Neuronal stem cell (in vitro differentiated cells): ENCODE data around the gene BPIFB6.

Source experiments
- DNase-seq: peaks from one replicate; pipeline ENCODE4 v3.0.0-alpha.2; 2013; ENCODE audit warnings: low spot score
- H2AFZ ChIP-seq: one replicate; pipeline ENCODE4 v1.6.1; 2013; ENCODE audit warnings: mild to moderate bottlenecking, low read length, inconsistent platforms
- H2AK5ac ChIP-seq: 2 replicates; pipeline ENCODE4 v1.6.1; 2013; ENCODE audit warnings: low read depth, mild to moderate bottlenecking, inconsistent platforms, low read length, moderate library complexity, mixed read lengths
- H2BK120ac ChIP-seq: 2 replicates; pipeline ENCODE4 v1.6.1; 2013; ENCODE audit warnings: low read depth, mild to moderate bottlenecking, inconsistent platforms, low read length, moderate library complexity, mixed read lengths
- H2BK12ac ChIP-seq: one replicate; pipeline ENCODE4 v1.6.1; 2013; ENCODE audit warnings: low read length, inconsistent platforms
- H2BK15ac ChIP-seq: 2 replicates; pipeline ENCODE4 v1.6.1; 2013; ENCODE audit warnings: mild to moderate bottlenecking, low read length, inconsistent platforms, mixed read lengths
- H2BK5ac ChIP-seq: one replicate; pipeline ENCODE4 v1.6.1; 2013; ENCODE audit warnings: inconsistent platforms, mild to moderate bottlenecking, low read length, moderate library complexity
- H3K14ac ChIP-seq: one replicate; pipeline ENCODE4 v1.6.1; 2013; ENCODE audit warnings: low read length, inconsistent platforms
- H3K18ac ChIP-seq: 2 replicates; pipeline ENCODE4 v1.6.1; 2013; ENCODE audit warnings: low read length, inconsistent platforms
- H3K23ac ChIP-seq: 2 replicates; pipeline ENCODE4 v1.6.1; 2013; ENCODE audit warnings: low read depth, mild to moderate bottlenecking, mixed read lengths, low read length, inconsistent platforms; ENCODE audit not compliant: poor library complexity
- H3K27ac ChIP-seq: replicated peaks from 3 replicates; pipeline ENCODE4 v1.5.1; 2013; ENCODE audit warnings: low read length, inconsistent platforms
- H3K27me3 ChIP-seq, 3 experiments: 2 replicates each; pipeline ENCODE4 v1.6.1; 2013; ENCODE audit warnings: low read length in 3 of 3, mild to moderate bottlenecking in 2 of 3, inconsistent platforms in 1 of 3, low read depth in 1 of 3, mixed read lengths in 1 of 3, moderate library complexity in 1 of 3; ENCODE audit not compliant: control insufficient read depth in 3 of 3, insufficient read depth in 3 of 3
- H3K36me3 ChIP-seq, 2 donors: replicated peaks in 1 of 2; 2 replicates each; pipeline ENCODE4 v1.6.1; 2013; ENCODE audit warnings: low read length in 2 of 2; ENCODE audit not compliant: control insufficient read depth in 2 of 2, insufficient read depth in 2 of 2
- H3K4ac ChIP-seq: 2 replicates; pipeline ENCODE4 v1.6.1; 2013; ENCODE audit warnings: inconsistent platforms, mild to moderate bottlenecking, low read length, moderate library complexity
- H3K4me1 ChIP-seq, 2 donors: 1 replicate in 1 of 2; 2 replicates in 1 of 2; pipeline ENCODE4 v1.6.1; 2013; ENCODE audit warnings: low read length in 2 of 2, low read depth in 1 of 2; ENCODE audit not compliant: control insufficient read depth in 2 of 2, insufficient read depth in 1 of 2
- H3K4me2 ChIP-seq: one replicate; pipeline ENCODE4 v1.6.1; 2013; ENCODE audit warnings: mild to moderate bottlenecking, low read length, inconsistent platforms; ENCODE audit not compliant: insufficient read depth, poor library complexity, severe bottlenecking
- H3K4me3 ChIP-seq, 2 donors: 2 replicates each; pipeline ENCODE4 v1.5.1; 2013; ENCODE audit warnings: low read length in 2 of 2, mild to moderate bottlenecking in 2 of 2, inconsistent platforms in 1 of 2, moderate library complexity in 1 of 2
- H3K79me1 ChIP-seq: one replicate; pipeline ENCODE4 v1.6.1; 2013; ENCODE audit warnings: low read depth, mild to moderate bottlenecking, inconsistent platforms, low read length, moderate library complexity
- H3K9ac ChIP-seq: one replicate; pipeline ENCODE4 v1.6.1; 2013; ENCODE audit warnings: mild to moderate bottlenecking, low read depth, low read length, inconsistent platforms; ENCODE audit not compliant: poor library complexity
- H3K9me3 ChIP-seq, 2 donors: replicated peaks in 1 of 2; 2 replicates each; pipeline versions ENCODE3 to v1.6.1; 2013; ENCODE audit warnings: low read length in 2 of 2, mild to moderate bottlenecking in 2 of 2, inconsistent platforms in 1 of 2, low read depth in 1 of 2, mixed read lengths in 1 of 2, moderate library complexity in 1 of 2; ENCODE audit not compliant: control insufficient read depth in 2 of 2, insufficient read depth in 1 of 2
- H4K8ac ChIP-seq: one replicate; pipeline ENCODE4 v1.6.1; 2013; ENCODE audit warnings: low read depth, mild to moderate bottlenecking, inconsistent platforms, low read length, moderate library complexity
- H4K91ac ChIP-seq: one replicate; pipeline ENCODE4 v1.6.1; 2013; ENCODE audit warnings: low read length, low read depth, mild to moderate bottlenecking, inconsistent platforms; ENCODE audit not compliant: poor library complexity
- WGBS, 2 donors: extraction: QIAGEN DNeasy Blood & Tissue Kit; methylation state at CpG; one replicate each; pipeline ENCODE4 v1.1.7; 2013; ENCODE audit warnings: missing lambda C conversion rate in 2 of 2, mixed read lengths in 1 of 2; ENCODE audit not compliant: insufficient read length in 2 of 2, insufficient replicate concordance in 1 of 2; ENCODE audit errors: extremely low coverage in 2 of 2; 5-methylcytosine and 5-hydroxymethylcytosine counted together

Gene BPIFB6

DNA sequence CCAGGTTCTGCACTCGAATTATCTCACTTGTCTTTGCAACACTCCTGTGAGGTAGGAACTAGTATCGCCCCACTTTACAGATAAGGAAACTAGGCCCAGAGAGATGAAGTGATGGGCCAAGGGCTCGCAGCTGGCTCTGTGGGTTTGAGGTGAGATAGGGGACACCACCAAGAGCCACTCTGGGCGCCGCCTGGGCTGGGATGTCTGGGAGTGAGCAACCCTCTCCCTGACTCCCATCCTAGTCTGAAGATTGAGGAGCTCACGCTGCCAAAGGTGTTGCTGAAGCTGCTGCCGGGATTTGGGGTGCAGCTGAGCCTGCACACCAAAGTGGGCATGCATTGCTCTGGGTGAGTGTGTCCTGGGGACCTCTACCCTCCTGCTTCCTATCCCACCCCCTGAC is 27.7 kb downstream of the BPIFB6 start:
- no peak overlapping the region for H3K18ac ChIP-seq
- no peaks in the 10 kb centered on the region for H3K36me3 ChIP-seq
- H3K27ac ChIP-seq = no peak overlapping the region
- H2BK120ac ChIP-seq = no peak overlapping the region
- WGBS, 2 donors = no CpG with 5 or more reads among the region's 7 CpGs
- peaks cover 10 to 11% of the 10 kb centered on the region in 2 donors for H3K4me1 ChIP-seq
- H2AK5ac ChIP-seq = no peak overlapping the region
- H3K4me2 ChIP-seq = no peak overlapping the region
- no peaks in the 10 kb centered on the region for H3K79me1 ChIP-seq
- no peak for DNase-seq
- no peak overlapping the region for H2BK5ac ChIP-seq
- H3K4me3 ChIP-seq = no peak overlapping the region
- H2AFZ ChIP-seq = no peak overlapping the region
- no peak overlapping the region for H4K8ac ChIP-seq
- H4K91ac ChIP-seq = no peak overlapping the region
- no peaks in the 10 kb centered on the region for H3K27me3 ChIP-seq
- H3K9ac ChIP-seq = no peak overlapping the region
- no peak overlapping the region for H3K4ac ChIP-seq
- H2BK15ac ChIP-seq = no peak overlapping the region
- H3K14ac ChIP-seq = no peak overlapping the region
- H2BK12ac ChIP-seq = no peak overlapping the region
- H3K9me3 ChIP-seq = no peaks in the 10 kb centered on the region
- H3K23ac ChIP-seq = no peak overlapping the region

DNA sequence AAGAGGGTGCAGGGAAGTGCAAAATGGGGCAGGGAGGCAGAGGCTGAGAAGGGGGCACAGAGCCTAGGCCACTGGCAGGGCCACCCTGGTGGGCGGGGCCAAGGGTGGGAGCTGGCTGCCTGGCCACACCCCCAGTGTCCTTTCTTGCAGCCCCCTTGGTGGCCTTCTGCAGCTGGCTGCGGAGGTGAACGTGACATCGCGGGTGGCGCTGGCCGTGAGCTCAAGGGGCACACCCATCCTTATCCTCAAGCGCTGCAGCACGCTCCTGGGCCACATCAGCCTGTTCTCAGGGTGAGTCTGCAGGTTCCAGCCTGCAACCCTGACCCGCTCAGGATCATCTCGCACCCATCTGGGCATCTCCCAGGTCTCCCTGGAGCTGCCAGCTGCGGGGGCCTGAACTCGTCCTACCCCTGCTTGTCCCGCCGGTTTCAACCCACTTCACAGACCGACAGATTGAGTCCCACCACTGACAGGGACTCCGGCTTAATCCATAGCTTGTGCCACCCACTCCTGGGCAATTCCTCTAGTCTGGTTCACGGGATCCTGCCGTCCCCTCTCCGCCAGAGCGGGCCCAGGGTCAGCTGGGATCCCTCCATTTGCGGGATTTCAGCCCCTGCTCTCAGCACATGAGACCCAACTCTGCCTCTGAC is 28.4 kb downstream of the BPIFB6 start:
- H3K4me2 ChIP-seq = no peak overlapping the region
- no peak overlapping the region for H2BK15ac ChIP-seq
- no peak overlapping the region for H2BK12ac ChIP-seq
- no peak overlapping the region for H4K8ac ChIP-seq
- H3K14ac ChIP-seq = no peak overlapping the region
- no peak overlapping the region for H3K4ac ChIP-seq
- peaks cover 10 to 11% of the 10 kb centered on the region in 2 donors for H3K4me1 ChIP-seq
- H4K91ac ChIP-seq = no peak overlapping the region
- DNase-seq = no peak
- H2AFZ ChIP-seq = no peak overlapping the region
- no peak overlapping the region for H3K27ac ChIP-seq
- no peak overlapping the region for H2BK5ac ChIP-seq
- no peak overlapping the region for H3K4me3 ChIP-seq
- H3K79me1 ChIP-seq = no peaks in the 10 kb centered on the region
- H2AK5ac ChIP-seq = peak overlapping the region; percentile 24
- peak overlapping the region; percentile 61 for H3K18ac ChIP-seq
- peak overlapping the region; percentile 35 for H2BK120ac ChIP-seq
- H3K9ac ChIP-seq = no peak overlapping the region
- H3K23ac ChIP-seq = no peak overlapping the region
- H3K9me3 ChIP-seq = no peaks in the 10 kb centered on the region
- no peaks in the 10 kb centered on the region for H3K36me3 ChIP-seq
- no CpG with 5 or more reads among the region's 22 CpGs for WGBS, 2 donors
- H3K27me3 ChIP-seq = no peaks in the 10 kb centered on the region

DNA sequence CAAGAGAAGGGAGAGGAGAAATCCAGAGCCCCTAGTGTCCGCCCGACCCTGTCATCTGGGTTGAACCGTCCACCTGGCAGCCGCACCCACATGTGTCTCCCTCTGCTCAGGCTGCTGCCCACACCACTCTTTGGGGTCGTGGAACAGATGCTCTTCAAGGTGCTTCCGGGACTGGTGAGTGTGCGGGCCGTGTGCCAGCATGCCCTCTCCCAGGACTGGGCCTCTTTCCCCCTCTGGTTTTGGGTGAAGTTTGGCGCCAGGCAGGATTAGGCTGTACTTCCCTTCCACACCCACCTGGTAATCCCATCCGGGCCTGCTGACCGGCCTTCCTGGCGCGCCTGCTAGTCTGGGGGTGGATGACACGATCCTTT is 30.2 kb downstream of the BPIFB6 start:
- no peak for DNase-seq
- H3K79me1 ChIP-seq = no peaks in the 10 kb centered on the region
- H3K4me3 ChIP-seq = no peak overlapping the region
- H3K9ac ChIP-seq = no peak overlapping the region
- no peak overlapping the region for H3K23ac ChIP-seq
- H2AFZ ChIP-seq = no peak overlapping the region
- no peaks in the 10 kb centered on the region for H3K27me3 ChIP-seq
- peak overlapping the region; percentile 2 for H2BK12ac ChIP-seq
- H2AK5ac ChIP-seq = peak overlapping the region; percentile 76
- no peaks in the 10 kb centered on the region for H3K36me3 ChIP-seq
- H3K18ac ChIP-seq = peak overlapping the region; percentile 3
- no peak overlapping the region for H3K27ac ChIP-seq
- H2BK120ac ChIP-seq = no peak overlapping the region
- no peak overlapping the region for H4K91ac ChIP-seq
- H3K4me1 ChIP-seq = peaks cover 10 to 11% of the 10 kb centered on the region in 2 donors
- H4K8ac ChIP-seq = no peak overlapping the region
- H3K4ac ChIP-seq = peak overlapping the region; percentile 23
- H2BK15ac ChIP-seq = no peak overlapping the region
- H3K4me2 ChIP-seq = no peak overlapping the region
- H3K9me3 ChIP-seq = no peaks in the 10 kb centered on the region
- H2BK5ac ChIP-seq = no peak overlapping the region
- H3K14ac ChIP-seq = no peak overlapping the region
- no CpG with 5 or more reads among the region's 14 CpGs for WGBS, 2 donors

- Histone ChIP-seq H3K23ac (no peak overlapping the region), H3K79me1 (no peaks in the 10 kb centered on the region), H3K27ac (no peak overlapping the region), H2BK5ac (peak overlapping the region; percentile 43), H4K8ac (no peak overlapping the region), H3K4ac (no peak overlapping the region), H3K4me1 (peaks cover 10 to 11% of the 10 kb centered on the region in 2 donors), H3K27me3 (no peaks in the 10 kb centered on the region), H3K9ac (no peak overlapping the region), H3K18ac (peak overlapping the region; percentile 48), H3K14ac (no peak overlapping the region), H2BK120ac (no peak overlapping the region), H3K36me3 (no peaks in the 10 kb centered on the region), H3K4me3 (no peak overlapping the region), H2AK5ac (no peak overlapping the region), H2BK12ac (no peak overlapping the region), H2BK15ac (no peak overlapping the region), H4K91ac (no peak overlapping the region), H2AFZ (peak overlapping the region; percentile 38), H3K9me3 (no peaks in the 10 kb centered on the region), H3K4me2 (no peak overlapping the region)
- peak; percentile 14 for DNase-seq
- no CpG with 5 or more reads among the region's 9 CpGs for WGBS, 2 donors
Measured at GRCh38 chr20:33062105-33062824, 30.8 kb downstream of the BPIFB6 start.
